OCI-LY1 (cell line): Measurements from ENCODE around the gene ARID5A.

ENCODE experiments used
- H2AFZ ChIP-seq: fragments of 200-600 bp; sonication (generic), shearing (Covaris generic); 2 replicates; pipeline ENCODE4 v1.6.0; 2014; ENCODE audit warnings: antibody characterized with exemption, mild to moderate bottlenecking, low read length
- H3F3A ChIP-seq: fragments of 200-600 bp; sonication (generic), shearing (Covaris generic); 2 replicates; pipeline ENCODE4 v1.6.0; 2014; ENCODE audit warnings: mild to moderate bottlenecking, antibody characterized with exemption, low read length, moderate library complexity; ENCODE audit not compliant: insufficient read depth
- H3K27ac ChIP-seq: fragments of 200-600 bp; sonication (generic); 2 replicates; pipeline ENCODE4 v1.5.1; 2014; ENCODE audit warnings: low read length, mixed run types, mild to moderate bottlenecking, low read depth; ENCODE audit not compliant: poor library complexity, severe bottlenecking
- H3K27me3 ChIP-seq: fragments of 200-600 bp; sonication (generic); 2 replicates; pipeline ENCODE4 v1.6.0; 2014; ENCODE audit warnings: antibody characterized with exemption, mild to moderate bottlenecking, low read length, moderate library complexity; ENCODE audit not compliant: insufficient read depth
- H3K36me3 ChIP-seq: fragments of 200-600 bp; sonication (generic); 2 replicates; pipeline ENCODE4 v1.6.1; 2014; ENCODE audit warnings: mild to moderate bottlenecking, antibody characterized with exemption, low read length, moderate library complexity, mixed read lengths; ENCODE audit not compliant: insufficient read depth
- H3K4me1 ChIP-seq: fragments of 200-600 bp; sonication (generic); 2 replicates; pipeline ENCODE4 v1.5.1; 2014; ENCODE audit warnings: mild to moderate bottlenecking, low read length, moderate library complexity; ENCODE audit not compliant: insufficient read depth, severe bottlenecking
- H3K4me2 ChIP-seq: fragments of 200-600 bp; sonication (generic), shearing (Covaris generic); 2 replicates; pipeline ENCODE4 v1.6.1; 2014; ENCODE audit warnings: low read length
- H3K4me3 ChIP-seq: fragments of 200-600 bp; sonication (generic); 2 replicates; pipeline ENCODE4 v1.5.1; 2014; ENCODE audit warnings: low read length, low read depth, mild to moderate bottlenecking, mixed read lengths; ENCODE audit not compliant: poor library complexity, severe bottlenecking
- H3K79me2 ChIP-seq: fragments of 200-600 bp; shearing (Covaris generic); 2 replicates; pipeline ENCODE4 v1.6.1; 2016; ENCODE audit warnings: mixed run types, low read length, mixed read lengths; ENCODE audit not compliant: insufficient read depth
- H3K9ac ChIP-seq: fragments of 200-600 bp; sonication (generic), shearing (Covaris generic); 2 replicates; pipeline ENCODE4 v1.6.1; 2014; ENCODE audit warnings: mild to moderate bottlenecking, low read length, mixed read lengths
- H3K9me2 ChIP-seq: fragments of 200-600 bp; sonication (generic), shearing (Covaris generic); 2 replicates; pipeline ENCODE4 v1.6.1; 2014; ENCODE audit warnings: low read depth, mild to moderate bottlenecking, low read length, mixed read lengths
- H3K9me3 ChIP-seq: fragments of 200-600 bp; shearing (Covaris generic); 2 replicates; pipeline ENCODE4 v1.6.1; 2014; ENCODE audit warnings: low read length, mixed read lengths
- H4K20me1 ChIP-seq: fragments of 200-600 bp; sonication (generic), shearing (Covaris generic); 2 replicates; pipeline ENCODE4 v1.6.0; 2016; ENCODE audit warnings: mild to moderate bottlenecking, low read length; ENCODE audit not compliant: insufficient read depth
- EZH2 ChIP-seq: fragments of 200-600 bp; sonication (generic), shearing (Covaris generic); IDR thresholded peaks from 2 replicates; pipeline ENCODE4 v1.8.0; 2017; ENCODE audit warnings: borderline replicate concordance, mixed run types, mild to moderate bottlenecking, antibody characterized with exemption, low read length, moderate library complexity, mixed read lengths
- TF ChIP-seq, protein P1 (sequence below): fragments of 200-600 bp; sonication (generic), shearing (Covaris generic); IDR thresholded peaks from 2 replicates; pipeline ENCODE4 v1.5.1; 2017; ENCODE audit warnings: mild to moderate bottlenecking, antibody characterized with exemption, low read length, moderate library complexity, mixed read lengths

Gene ARID5A

GRCh38 chr2:96491860-96492497, 44.6 kb upstream of the ARID5A start:
- Histone ChIP-seq H3K9me2 (no peaks in the 10 kb centered on the region), H4K20me1 (no peaks in the 10 kb centered on the region), H3K79me2 (no peaks in the 10 kb centered on the region), H3K4me2 (no peak overlapping the region), H3K4me3 (no peak overlapping the region), H3F3A (no peaks in the 10 kb centered on the region), H3K4me1 (no peaks in the 10 kb centered on the region), H3K36me3 (no peaks in the 10 kb centered on the region), H3K27me3 (no peaks in the 10 kb centered on the region; the same call in 1 of the 2 replicates), H3K27ac (no peak overlapping the region), H2AFZ (no peak overlapping the region), H3K9ac (no peak overlapping the region), H3K9me3 (0 out of 2 replicates have a peak, but pooled peaks cover 4% of the 10 kb centered on the region)
- no peak for TF ChIP-seq EZH2
- TF ChIP-seq, protein P1, sequence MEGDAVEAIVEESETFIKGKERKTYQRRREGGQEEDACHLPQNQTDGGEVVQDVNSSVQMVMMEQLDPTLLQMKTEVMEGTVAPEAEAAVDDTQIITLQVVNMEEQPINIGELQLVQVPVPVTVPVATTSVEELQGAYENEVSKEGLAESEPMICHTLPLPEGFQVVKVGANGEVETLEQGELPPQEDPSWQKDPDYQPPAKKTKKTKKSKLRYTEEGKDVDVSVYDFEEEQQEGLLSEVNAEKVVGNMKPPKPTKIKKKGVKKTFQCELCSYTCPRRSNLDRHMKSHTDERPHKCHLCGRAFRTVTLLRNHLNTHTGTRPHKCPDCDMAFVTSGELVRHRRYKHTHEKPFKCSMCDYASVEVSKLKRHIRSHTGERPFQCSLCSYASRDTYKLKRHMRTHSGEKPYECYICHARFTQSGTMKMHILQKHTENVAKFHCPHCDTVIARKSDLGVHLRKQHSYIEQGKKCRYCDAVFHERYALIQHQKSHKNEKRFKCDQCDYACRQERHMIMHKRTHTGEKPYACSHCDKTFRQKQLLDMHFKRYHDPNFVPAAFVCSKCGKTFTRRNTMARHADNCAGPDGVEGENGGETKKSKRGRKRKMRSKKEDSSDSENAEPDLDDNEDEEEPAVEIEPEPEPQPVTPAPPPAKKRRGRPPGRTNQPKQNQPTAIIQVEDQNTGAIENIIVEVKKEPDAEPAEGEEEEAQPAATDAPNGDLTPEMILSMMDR: no peak

- Histone ChIP-seq H3K36me3 (no peaks in the 10 kb centered on the region), H2AFZ (no peak overlapping the region), H3K4me2 (no peak overlapping the region), H3K79me2 (no peaks in the 10 kb centered on the region), H3K9me3 (0 out of 2 replicates have a peak, but pooled peaks cover 4% of the 10 kb centered on the region), H4K20me1 (no peaks in the 10 kb centered on the region), H3K27ac (no peak overlapping the region), H3K4me3 (no peak overlapping the region), H3K4me1 (no peaks in the 10 kb centered on the region), H3K9ac (no peak overlapping the region), H3K27me3 (no peaks in the 10 kb centered on the region; the same call in 1 of the 2 replicates), H3F3A (no peaks in the 10 kb centered on the region), H3K9me2 (no peaks in the 10 kb centered on the region)
- no peak for TF ChIP-seq EZH2
- TF ChIP-seq, protein P1: no peak
Measured at GRCh38 chr2:96493072-96493471, 43.5 kb upstream of the ARID5A start.

- Histone ChIP-seq H3K9ac (no peak overlapping the region), H3K9me3 (0 out of 2 replicates have a peak, but pooled peaks cover 4% of the 10 kb centered on the region), H3F3A (no peaks in the 10 kb centered on the region), H3K4me2 (no peak overlapping the region), H3K27me3 (no peaks in the 10 kb centered on the region; the same call in 1 of the 2 replicates), H3K4me3 (no peak overlapping the region), H3K4me1 (no peaks in the 10 kb centered on the region), H3K9me2 (no peaks in the 10 kb centered on the region), H3K79me2 (no peaks in the 10 kb centered on the region), H2AFZ (no peak overlapping the region), H3K27ac (no peak overlapping the region), H3K36me3 (no peaks in the 10 kb centered on the region), H4K20me1 (no peaks in the 10 kb centered on the region)
- TF ChIP-seq EZH2: no peak
- TF ChIP-seq, protein P1: no peak
Measured at GRCh38 chr2:96494188-96494587, 42.4 kb upstream of the ARID5A start.
